Measurements from ENCODE around the gene ONECUT3.
A peak's percentile ranks its signal among the peaks of the same experiment; 100 is the strongest.

ONECUT3 gene

DNA sequence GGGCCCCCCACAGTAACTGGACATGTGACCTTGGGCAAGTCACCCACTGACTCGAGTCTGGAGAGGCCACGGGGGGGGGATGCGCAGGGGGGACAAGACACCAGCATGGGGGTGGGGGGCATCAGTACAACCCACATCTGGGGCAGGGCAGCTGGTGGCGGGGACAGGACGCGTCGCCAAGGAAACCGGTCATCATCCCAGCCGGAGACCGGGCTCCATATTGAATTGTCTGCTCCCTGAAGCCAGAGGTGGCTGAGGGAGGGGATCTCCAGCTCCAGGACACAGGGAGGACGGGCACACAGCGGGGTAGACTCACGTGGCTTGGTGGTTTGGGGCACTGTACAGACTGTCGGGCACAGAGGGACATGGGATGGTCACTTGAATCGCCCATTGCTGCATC, 11.4 kb downstream of the ONECUT3 start:
- Histone ChIP-seq H3K4me3 (ENCODE audit: low read length) (no peak overlapping the region), H3K9ac (ENCODE audit: low read length) (no peak overlapping the region), H3K9me3 (ENCODE audit: insufficient read depth, low read length) (no peaks in the 10 kb centered on the region), H3K4me2 (ENCODE audit: low read length) (no peak overlapping the region), H3K79me2 (ENCODE audit: low read length) (no peaks in the 10 kb centered on the region), H3K27ac (ENCODE audit: low read length) (no peak overlapping the region), H2AFZ (ENCODE audit: low read depth, low read length) (no peak overlapping the region), H3K36me3 (replicated peaks; ENCODE audit: low read depth, low read length) (no peaks in the 10 kb centered on the region), H3K4me1 (ENCODE audit: low read length) (peaks cover 12% of the 10 kb centered on the region), H4K20me1 (ENCODE audit: insufficient read depth, low read length) (no peaks in the 10 kb centered on the region), H3K27me3 (ENCODE audit: low read depth, low read length) (no peaks in the 10 kb centered on the region)
- TF ChIP-seq, protein P1, sequence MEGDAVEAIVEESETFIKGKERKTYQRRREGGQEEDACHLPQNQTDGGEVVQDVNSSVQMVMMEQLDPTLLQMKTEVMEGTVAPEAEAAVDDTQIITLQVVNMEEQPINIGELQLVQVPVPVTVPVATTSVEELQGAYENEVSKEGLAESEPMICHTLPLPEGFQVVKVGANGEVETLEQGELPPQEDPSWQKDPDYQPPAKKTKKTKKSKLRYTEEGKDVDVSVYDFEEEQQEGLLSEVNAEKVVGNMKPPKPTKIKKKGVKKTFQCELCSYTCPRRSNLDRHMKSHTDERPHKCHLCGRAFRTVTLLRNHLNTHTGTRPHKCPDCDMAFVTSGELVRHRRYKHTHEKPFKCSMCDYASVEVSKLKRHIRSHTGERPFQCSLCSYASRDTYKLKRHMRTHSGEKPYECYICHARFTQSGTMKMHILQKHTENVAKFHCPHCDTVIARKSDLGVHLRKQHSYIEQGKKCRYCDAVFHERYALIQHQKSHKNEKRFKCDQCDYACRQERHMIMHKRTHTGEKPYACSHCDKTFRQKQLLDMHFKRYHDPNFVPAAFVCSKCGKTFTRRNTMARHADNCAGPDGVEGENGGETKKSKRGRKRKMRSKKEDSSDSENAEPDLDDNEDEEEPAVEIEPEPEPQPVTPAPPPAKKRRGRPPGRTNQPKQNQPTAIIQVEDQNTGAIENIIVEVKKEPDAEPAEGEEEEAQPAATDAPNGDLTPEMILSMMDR (IDR thresholded peaks at IDR 0.05; ENCODE audit: low read depth, low read length): no peak
- no peak for TF ChIP-seq EZH2phosphoT487 (IDR thresholded peaks at IDR 0.05; ENCODE audit: low read depth)

DNA sequence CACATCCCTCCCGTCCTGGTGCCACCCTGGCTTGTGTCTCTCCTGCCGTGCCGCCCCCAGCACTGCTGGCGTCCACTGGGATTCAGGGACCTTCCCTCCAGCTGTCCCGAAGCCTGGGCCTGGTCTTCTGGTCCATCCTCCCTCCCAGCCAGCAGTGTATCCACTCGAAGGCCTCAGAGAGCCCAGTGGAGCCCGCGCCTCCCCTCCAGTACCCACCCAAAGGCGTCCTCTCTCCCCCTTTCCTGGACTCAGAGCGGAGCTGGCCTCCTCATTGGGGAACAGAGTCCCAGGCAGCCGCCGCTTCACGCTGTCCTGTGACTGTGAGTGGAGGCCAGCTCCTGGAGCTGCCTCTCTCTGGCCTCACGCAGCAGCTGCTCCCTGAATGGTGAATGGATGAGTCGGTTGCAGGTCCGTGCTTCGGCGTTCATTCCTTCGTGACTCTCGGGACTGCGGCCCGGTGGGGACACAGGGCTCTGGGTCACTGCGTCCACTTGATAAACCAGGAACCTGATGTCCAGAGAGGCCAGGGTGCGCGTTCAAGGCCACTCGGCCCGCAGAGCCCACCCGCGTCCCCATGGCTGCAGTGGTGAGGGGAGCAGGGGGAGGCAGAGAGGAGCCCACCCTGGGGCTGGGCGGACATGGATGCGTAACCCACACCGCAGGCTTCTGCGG, 12.1 kb downstream of the ONECUT3 start:
- no peak overlapping the region for H3K9ac ChIP-seq (ENCODE audit: low read length)
- H3K9me3 ChIP-seq (ENCODE audit: insufficient read depth, low read length): peaks cover 3% of the 10 kb centered on the region; the same call in 1 of the 2 replicates
- H3K36me3 ChIP-seq (replicated peaks; ENCODE audit: low read depth, low read length): no peaks in the 10 kb centered on the region
- H4K20me1 ChIP-seq (ENCODE audit: insufficient read depth, low read length): no peaks in the 10 kb centered on the region
- TF ChIP-seq, protein P1 (IDR thresholded peaks at IDR 0.05; ENCODE audit: low read depth, low read length): no peak
- no peak for TF ChIP-seq EZH2phosphoT487 (IDR thresholded peaks at IDR 0.05; ENCODE audit: low read depth)
- no peak overlapping the region for H3K27ac ChIP-seq (ENCODE audit: low read length)
- H3K4me1 ChIP-seq (ENCODE audit: low read length): peaks cover 12% of the 10 kb centered on the region
- H3K79me2 ChIP-seq (ENCODE audit: low read length): no peaks in the 10 kb centered on the region
- H3K4me2 ChIP-seq (ENCODE audit: low read length): no peak overlapping the region
- no peak overlapping the region for H2AFZ ChIP-seq (ENCODE audit: low read depth, low read length)
- H3K4me3 ChIP-seq (ENCODE audit: low read length): no peak overlapping the region
- peaks cover 2% of the 10 kb centered on the region; the same call in 1 of the 2 replicates for H3K27me3 ChIP-seq (ENCODE audit: low read depth, low read length)

DNA sequence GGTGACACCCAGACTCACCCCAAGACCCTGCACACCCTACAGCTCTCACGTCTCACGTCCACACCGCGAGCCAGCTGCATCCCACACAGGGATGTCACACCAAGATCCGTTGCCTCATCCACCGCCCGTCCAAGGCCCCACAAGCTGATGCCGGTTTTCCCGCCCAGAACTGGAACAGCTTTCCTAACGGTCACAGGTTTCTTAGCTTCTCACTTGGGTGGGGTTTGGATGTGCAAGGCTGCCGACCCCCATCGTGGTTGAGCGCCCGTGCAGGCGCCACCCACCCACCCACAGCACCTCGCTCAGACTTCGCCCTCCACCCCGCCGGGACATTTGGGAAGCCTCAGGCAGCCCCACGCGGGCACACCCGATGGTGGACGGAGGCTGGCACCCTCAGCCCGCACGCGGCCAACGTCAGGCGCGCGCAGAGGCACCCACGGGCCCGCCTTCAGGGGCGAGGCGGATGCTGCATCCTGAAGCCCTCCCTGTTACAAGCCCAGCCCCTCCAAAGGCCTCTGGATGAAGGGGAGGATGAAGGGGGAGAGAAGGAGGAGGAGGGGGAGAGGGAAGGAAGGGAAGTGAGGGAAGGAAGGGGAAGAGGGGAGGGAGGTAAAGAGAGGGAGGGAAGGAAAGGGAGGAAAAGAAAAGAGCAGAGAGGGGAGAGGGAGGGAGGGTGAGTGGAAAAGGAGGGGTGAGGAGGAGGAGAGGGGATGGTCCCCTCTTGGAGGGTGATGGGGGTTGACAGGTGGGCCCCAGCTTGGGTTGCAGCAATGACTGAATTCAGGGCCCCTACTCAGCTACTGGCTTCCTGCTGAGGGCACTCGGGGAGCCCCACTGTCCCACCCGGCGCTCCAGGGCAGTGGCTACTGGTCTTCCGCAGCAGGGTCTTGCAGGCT, 12.8 kb downstream of the ONECUT3 start:
- Histone ChIP-seq H3K4me2 (ENCODE audit: low read length) (peak overlapping the region; percentile 54; the same call in 1 of the 2 replicates), H3K9me3 (ENCODE audit: insufficient read depth, low read length) (peaks cover 11% of the 10 kb centered on the region), H3K4me3 (ENCODE audit: low read length) (no peak overlapping the region), H3K36me3 (replicated peaks; ENCODE audit: low read depth, low read length) (no peaks in the 10 kb centered on the region), H3K9ac (ENCODE audit: low read length) (peak overlapping the region; percentile 9; the same call in 1 of the 2 replicates), H4K20me1 (ENCODE audit: insufficient read depth, low read length) (no peaks in the 10 kb centered on the region), H3K27ac (ENCODE audit: low read length) (no peak overlapping the region), H2AFZ (ENCODE audit: low read depth, low read length) (peak overlapping the region; percentile 74), H3K27me3 (ENCODE audit: low read depth, low read length) (peaks cover 10% of the 10 kb centered on the region; the same call in 1 of the 2 replicates), H3K4me1 (ENCODE audit: low read length) (peaks cover 12% of the 10 kb centered on the region), H3K79me2 (ENCODE audit: low read length) (no peaks in the 10 kb centered on the region)
- TF ChIP-seq, protein P1 (IDR thresholded peaks at IDR 0.05; ENCODE audit: low read depth, low read length): no peak
- no peak for TF ChIP-seq EZH2phosphoT487 (IDR thresholded peaks at IDR 0.05; ENCODE audit: low read depth)

DNA sequence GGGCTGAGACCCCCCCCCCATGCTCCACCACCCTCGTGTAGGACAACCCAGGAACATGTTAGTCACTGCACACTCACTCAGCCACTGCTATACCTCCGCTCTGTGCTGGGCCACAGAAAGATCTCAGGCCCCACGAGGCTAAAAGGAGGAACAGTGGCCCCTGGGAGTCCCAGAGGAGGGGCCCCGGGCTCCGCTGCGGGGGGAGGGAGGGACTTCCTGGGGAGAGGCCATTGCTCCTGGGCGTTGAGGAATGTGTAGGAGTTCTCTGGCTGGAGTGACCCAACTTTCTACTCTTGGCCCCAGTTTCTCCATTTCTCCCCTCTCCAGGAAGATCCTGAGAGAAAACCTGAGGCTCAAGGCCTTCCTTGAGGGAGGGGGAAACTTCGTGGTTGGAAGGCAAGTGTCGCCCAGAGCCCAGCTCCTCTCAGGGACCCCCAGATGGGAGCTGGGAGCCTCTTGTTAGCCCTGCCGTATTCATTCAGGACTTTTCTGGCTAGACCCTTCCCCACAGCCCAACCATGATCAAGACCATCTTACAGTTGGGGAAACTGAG, 13.6 kb downstream of the ONECUT3 start:
- Histone ChIP-seq H2AFZ (ENCODE audit: low read depth, low read length) (peak overlapping the region; percentile 74), H3K4me2 (ENCODE audit: low read length) (peak overlapping the region; percentile 54), H3K9ac (ENCODE audit: low read length) (peak overlapping the region; percentile 9; the same call in 1 of the 2 replicates), H3K4me3 (ENCODE audit: low read length) (peak overlapping the region; percentile 14), H3K9me3 (ENCODE audit: insufficient read depth, low read length) (peaks cover 14% of the 10 kb centered on the region), H3K27me3 (ENCODE audit: low read depth, low read length) (peaks cover 14% of the 10 kb centered on the region; the same call in 1 of the 2 replicates), H3K4me1 (ENCODE audit: low read length) (peaks cover 12% of the 10 kb centered on the region), H4K20me1 (ENCODE audit: insufficient read depth, low read length) (no peaks in the 10 kb centered on the region), H3K79me2 (ENCODE audit: low read length) (no peaks in the 10 kb centered on the region), H3K27ac (ENCODE audit: low read length) (no peak overlapping the region), H3K36me3 (replicated peaks; ENCODE audit: low read depth, low read length) (no peaks in the 10 kb centered on the region)
- no peak for TF ChIP-seq EZH2phosphoT487 (IDR thresholded peaks at IDR 0.05; ENCODE audit: low read depth)
- TF ChIP-seq, protein P1 (IDR thresholded peaks at IDR 0.05; ENCODE audit: low read depth, low read length): no peak
